GM21447 (cell line): ENCODE measurements around the gene BBS12.

ENCODE experiments used
- ATAC-seq: cut with Tn5 transposase; IDR thresholded peaks from one replicate; pipeline ENCODE4 v1.9.1; 2021; ENCODE audit not compliant: unreplicated experiment

BBS12 gene

GRCh38 chr4:122793811-122794210 is 61.3 kb downstream of the BBS12 start:
- no peak for ATAC-seq
